H1 (cell line): ENCODE data around the gene U2SURP. TPM values are rescaled to one million over a fixed set of nuclear protein-coding genes. Genes with fewer than 3 reads are reported as not detected.

ENCODE experiments used
- CEBPB ChIP-seq: IDR thresholded peaks from 2 replicates; pipeline ENCODE4 v1.6.1; 2012; ENCODE audit warnings: low read depth, low read length
- CHD7 ChIP-seq: fragments of 300-600 bp; sonication (generic); IDR thresholded peaks from 2 replicates; pipeline ENCODE4 v1.7.1; 2012; ENCODE audit warnings: low read length, moderate library complexity, mild to moderate bottlenecking, inconsistent platforms; ENCODE audit not compliant: insufficient replicate concordance
- EGR1 ChIP-seq: IDR thresholded peaks from 2 replicates; pipeline ENCODE4 v1.6.1; 2011; ENCODE audit warnings: low read depth, low read length, borderline replicate concordance
- HDAC2 ChIP-seq, 2 experiments: fragments of 300-600 bp in 1 of 2; sonication (generic) in 1 of 2; IDR thresholded peaks; 2 replicates each; pipeline ENCODE4 v1.6.1; 2011 to 2012; ENCODE audit warnings: low read depth in 2 of 2, low read length in 2 of 2, mild to moderate bottlenecking in 2 of 2, moderate library complexity in 2 of 2, borderline replicate concordance in 1 of 2, inconsistent platforms in 1 of 2
- HDAC6 ChIP-seq: IDR thresholded peaks from one replicate; pipeline ENCODE4 v1.7.1; 2012; ENCODE audit warnings: low read depth, mild to moderate bottlenecking, inconsistent platforms, low read length, moderate library complexity
- JUN ChIP-seq: IDR thresholded peaks from 2 replicates; pipeline ENCODE4 v1.6.1; 2011; ENCODE audit warnings: low read depth, mild to moderate bottlenecking, improper control_type of control experiment, low read length
- MAFK ChIP-seq: IDR thresholded peaks from 2 replicates; pipeline ENCODE4 v1.6.1; 2012; ENCODE audit warnings: low read depth, mild to moderate bottlenecking, improper control_type of control experiment, low read length
- RXRA ChIP-seq: IDR thresholded peaks from 2 replicates; pipeline ENCODE4 v1.6.1; 2011; ENCODE audit warnings: low read depth, mild to moderate bottlenecking, low read length, moderate library complexity; ENCODE audit not compliant: insufficient read depth
- TEAD4 ChIP-seq: IDR thresholded peaks from 2 replicates; pipeline ENCODE4 v1.6.1; 2012; ENCODE audit warnings: low read depth, low read length, inconsistent platforms, mixed read lengths
- USF2 ChIP-seq: IDR thresholded peaks from 2 replicates; pipeline ENCODE4 v1.6.1; 2011; ENCODE audit warnings: low read length, improper control_type of control experiment
- polyA plus RNA-seq, 7 experiments: library from polyadenylated mRNA; depleted of rRNA in 3 of 7; stranded (reverse) in 5 of 7; unstranded in 2 of 7; fragments of >200 nt in 5 of 7; fragments of 200-250 nt in 2 of 7; gene quantifications; 1 replicate in 5 of 7; 2 replicates in 1 of 7; 4 replicates in 1 of 7; pipeline versions ENCODE4 v1.2.1 to v1.2.3, GENCODE V29; 2011 to 2013; ENCODE audit warnings: missing spikeins in 2 of 7, mixed read lengths in 2 of 7
- total RNA-seq: library from RNA; stranded (reverse); fragmentation: NEBNext Ultra II Directional; extraction: Animal tissue kit (Norgen Biotek cat#: 25700); gene quantifications from 2 replicates; pipeline ENCODE4 v1.2.1, GENCODE V29; 2021

U2SURP gene
- total and polyA plus RNA-seq, 2 of the 8 experiments (the other 6 are each of a cell fraction or from before 2014, with no cell fraction given): 22.2 to 167 TPM

DNA sequence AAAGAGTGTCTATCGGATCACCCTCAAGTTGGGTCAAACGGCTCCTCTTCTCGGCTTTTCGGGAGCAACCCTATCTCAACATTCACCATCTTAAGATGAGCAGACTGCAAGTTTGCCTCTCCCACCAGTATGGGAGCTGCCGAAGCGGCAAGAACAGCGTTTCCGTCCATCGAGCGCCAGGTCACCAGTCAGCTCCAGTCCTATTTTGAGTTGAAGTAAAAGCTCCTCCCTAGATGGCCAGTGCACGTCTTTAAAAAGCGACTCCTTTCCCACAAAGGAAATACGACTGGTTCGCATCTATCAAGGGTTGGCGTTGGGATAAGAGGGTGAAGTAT is 369 bp upstream of the U2SURP start (continued):
- TF ChIP-seq CHD7 (no peak), HDAC6 (no peak), RXRA (no peak), JUN (no peak), CEBPB (no peak), EGR1 (no peak), USF2 (no peak), TEAD4 (no peak), MAFK (no peak), HDAC2 (IDR thresholded peaks at IDR 0.05; ENCODE audit: borderline replicate concordance in 1 of 2, low read depth in 2 of 2, low read length in 2 of 2) (0 out of 4 replicates have a peak, but pooled peaks of 1 of the 2 experiments have one; percentile 5)
